ENCODE measurements around the gene PP2D1. TPM values are rescaled to one million over a fixed set of nuclear protein-coding genes. Genes with fewer than 3 reads are reported as not detected.
"Not testable (repeated sequence)": the region's sequence is repeated elsewhere in the genome, so short reads cannot be mapped to it uniquely, and the experiment has no call there.

PP2D1 gene
- total RNA-seq, 6 experiments from 2014 or later: not detected

DNA sequence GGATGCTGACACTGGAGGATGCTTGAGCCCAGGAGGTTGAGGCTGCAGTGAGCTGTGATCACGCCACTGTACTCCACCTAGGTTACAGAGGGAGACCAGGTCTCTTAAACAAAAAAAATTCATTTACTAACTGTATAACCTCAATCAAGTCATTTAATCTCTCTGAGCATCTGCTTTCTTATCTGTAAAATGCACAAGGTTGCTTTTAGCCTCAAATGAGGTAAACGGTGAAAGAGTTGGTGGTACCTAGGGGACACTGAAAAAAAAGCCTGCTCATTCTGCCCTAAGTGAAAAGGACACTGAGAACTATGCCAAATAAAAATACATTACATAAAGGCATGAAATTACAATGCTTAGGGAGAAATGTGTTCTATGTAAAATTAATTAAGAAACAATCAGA is 3.4 kb downstream of the PP2D1 start:
- Mint-ChIP-seq H3K27me3 (ENCODE audit: insufficient read depth) (no peaks in the 10 kb centered on the region; the same call in 1 of the 2 replicates), H3K9me3 (no peaks in the 10 kb centered on the region), H3K4me3 (no peak overlapping the region), H3K36me3 (ENCODE audit: low read depth) (no peaks in the 10 kb centered on the region), H3K4me1 (ENCODE audit: low read depth) (no peaks in the 10 kb centered on the region), H3K27ac (no peak overlapping the region)
- no peak for DNase-seq
- TF ChIP-seq CTCF (IDR thresholded peaks at IDR 0.05): no peak

- DNase-seq: no peak
- Mint-ChIP-seq H3K4me1 (ENCODE audit: low read depth) (no peaks in the 10 kb centered on the region), H3K9me3 (no peaks in the 10 kb centered on the region), H3K36me3 (ENCODE audit: low read depth) (no peaks in the 10 kb centered on the region), H3K27me3 (ENCODE audit: insufficient read depth) (no peaks in the 10 kb centered on the region; the same call in 1 of the 2 replicates), H3K4me3 (no peak overlapping the region), H3K27ac (no peak overlapping the region)
- no peak for TF ChIP-seq CTCF (IDR thresholded peaks at IDR 0.05)
Measured at GRCh38 chr3:20007960-20008359, 4.1 kb downstream of the PP2D1 start.

- no peaks in the 10 kb centered on the region; the same call in 1 of the 2 replicates for H3K9me3 Mint-ChIP-seq
- H3K36me3 Mint-ChIP-seq (ENCODE audit: low read depth): no peaks in the 10 kb centered on the region
- H3K27me3 Mint-ChIP-seq (ENCODE audit: insufficient read depth): no peaks in the 10 kb centered on the region
- no peak for TF ChIP-seq CTCF (IDR thresholded peaks at IDR 0.05)
- H3K4me1 Mint-ChIP-seq (ENCODE audit: low read depth): no peaks in the 10 kb centered on the region
- DNase-seq: no peak
- no peak overlapping the region for H3K4me3 Mint-ChIP-seq
- H3K27ac Mint-ChIP-seq: no peak overlapping the region
Measured at GRCh38 chr3:20001932-20002331, 10.1 kb downstream of the PP2D1 start.

- Mint-ChIP-seq H3K9me3 (no peaks in the 10 kb centered on the region; the same call in 1 of the 2 replicates), H3K4me3 (no peak overlapping the region), H3K27me3 (ENCODE audit: insufficient read depth) (peaks cover 3% of the 10 kb centered on the region; the same call in 1 of the 2 replicates), H3K27ac (no peak overlapping the region), H3K36me3 (ENCODE audit: low read depth) (no peaks in the 10 kb centered on the region), H3K4me1 (ENCODE audit: low read depth) (no peaks in the 10 kb centered on the region; the same call in 1 of the 2 replicates)
- TF ChIP-seq CTCF (IDR thresholded peaks at IDR 0.05): no peak
- no peak for DNase-seq
Measured at GRCh38 chr3:19997502-19997901, 14.6 kb downstream of the PP2D1 start.

DNA sequence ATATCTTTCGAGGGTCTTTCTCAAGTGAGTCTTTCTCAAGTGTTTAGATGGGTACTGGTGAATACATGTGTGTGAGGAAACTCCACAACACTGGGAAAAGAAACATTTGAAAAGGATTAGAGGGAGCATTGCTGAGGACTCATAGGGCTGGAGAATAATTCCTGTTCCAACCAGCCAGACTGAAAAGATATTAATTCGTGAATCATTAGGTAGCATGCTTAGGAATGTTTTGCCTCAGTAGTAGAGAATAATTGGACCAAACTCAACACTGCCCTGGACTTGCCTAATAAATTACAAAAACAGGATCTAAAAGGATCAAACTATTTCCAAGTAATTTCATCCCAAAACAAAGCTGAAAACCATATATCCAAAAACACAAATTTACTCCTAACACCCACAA is 17.3 kb downstream of the PP2D1 start:
- DNase-seq: no peak
- Mint-ChIP-seq H3K4me1 (ENCODE audit: low read depth) (no peaks in the 10 kb centered on the region; the same call in 1 of the 2 replicates), H3K36me3 (ENCODE audit: low read depth) (no peaks in the 10 kb centered on the region), H3K9me3 (no peaks in the 10 kb centered on the region; the same call in 1 of the 2 replicates), H3K27ac (no peak overlapping the region), H3K4me3 (no peak overlapping the region), H3K27me3 (ENCODE audit: insufficient read depth) (peaks cover 3% of the 10 kb centered on the region; the same call in 1 of the 2 replicates)
- no peak for TF ChIP-seq CTCF (IDR thresholded peaks at IDR 0.05)

GRCh38 chr3:19988904-19989303 is 23.2 kb downstream of the PP2D1 start:
- H3K27me3 Mint-ChIP-seq (ENCODE audit: insufficient read depth): not testable (repeated sequence)

More at GRCh38 chr3:19988904-19989303, 23.2 kb downstream of the PP2D1 start:
- not testable (repeated sequence) for H3K36me3 Mint-ChIP-seq (ENCODE audit: low read depth); H3K4me3 Mint-ChIP-seq; DNase-seq; H3K9me3 Mint-ChIP-seq; H3K27ac Mint-ChIP-seq; H3K4me1 Mint-ChIP-seq (ENCODE audit: low read depth)
